H9 (cell line): ENCODE results near the gene KIF5C. TPM values are rescaled to one million over a fixed set of nuclear protein-coding genes. Genes with fewer than 3 reads are reported as not detected.

Source experiments
- DNase-seq: peaks from one replicate; pipeline ENCODE4 v3.0.0-alpha.2; 2017
- H2AFZ ChIP-seq: one replicate; pipeline ENCODE4 v1.6.1; 2013; ENCODE audit warnings: mild to moderate bottlenecking, low read length, control low read depth, moderate library complexity
- H2AK5ac ChIP-seq: 2 replicates; pipeline ENCODE4 v1.6.1; 2013; ENCODE audit warnings: low read length, control low read depth, mixed read lengths; ENCODE audit not compliant: insufficient read length
- H2BK120ac ChIP-seq: one replicate; pipeline ENCODE4 v1.6.1; 2013; ENCODE audit warnings: low read depth, mild to moderate bottlenecking, low read length, control low read depth, inconsistent platforms; ENCODE audit not compliant: poor library complexity, severe bottlenecking
- H2BK12ac ChIP-seq: 2 replicates; pipeline ENCODE4 v1.6.1; 2013; ENCODE audit warnings: low read length, control low read depth, mixed read lengths, low read depth; ENCODE audit not compliant: insufficient read length
- H2BK15ac ChIP-seq: 2 replicates; pipeline ENCODE4 v1.6.1; 2013; ENCODE audit warnings: low read depth, low read length, control low read depth
- H2BK20ac ChIP-seq: one replicate; pipeline ENCODE4 v1.6.1; 2013; ENCODE audit warnings: low read depth, mild to moderate bottlenecking, low read length, control low read depth, inconsistent platforms; ENCODE audit not compliant: poor library complexity, severe bottlenecking
- H2BK5ac ChIP-seq: 2 replicates; pipeline ENCODE4 v1.6.1; 2013; ENCODE audit warnings: low read length, control low read depth, mixed read lengths; ENCODE audit not compliant: insufficient read length
- H3K14ac ChIP-seq: 2 replicates; pipeline ENCODE4 v1.6.1; 2013; ENCODE audit warnings: low read length, control low read depth; ENCODE audit not compliant: insufficient read depth
- H3K18ac ChIP-seq: 2 replicates; pipeline ENCODE4 v1.6.1; 2013; ENCODE audit warnings: low read depth, mild to moderate bottlenecking, mixed read lengths, low read length, control low read depth; ENCODE audit not compliant: insufficient read length
- H3K23ac ChIP-seq: 2 replicates; pipeline ENCODE4 v1.6.1; 2013; ENCODE audit warnings: low read length, control low read depth, mixed read lengths, low read depth; ENCODE audit not compliant: insufficient read length
- H3K23me2 ChIP-seq: 2 replicates; pipeline ENCODE4 v1.6.1; 2013; ENCODE audit warnings: low read depth, mild to moderate bottlenecking, mixed read lengths, low read length, control low read depth; ENCODE audit not compliant: insufficient read length, poor library complexity, severe bottlenecking
- H3K27ac ChIP-seq: 2 replicates; pipeline ENCODE4 v1.5.1; 2013; ENCODE audit warnings: low read length, control low read depth, mixed read lengths, low read depth; ENCODE audit not compliant: insufficient read length
- H3K27me3 ChIP-seq: 2 replicates; pipeline ENCODE4 v1.6.1; 2013; ENCODE audit warnings: low read length, control low read depth, inconsistent platforms; ENCODE audit not compliant: insufficient read depth
- H3K4ac ChIP-seq: 2 replicates; pipeline ENCODE4 v1.6.1; 2013; ENCODE audit warnings: low read depth, mild to moderate bottlenecking, control low read depth, inconsistent platforms, low read length, moderate library complexity
- H3K4me1 ChIP-seq: 2 replicates; pipeline ENCODE4 v1.6.1; 2013; ENCODE audit warnings: low read length, control low read depth, inconsistent platforms; ENCODE audit not compliant: insufficient read depth
- H3K4me2 ChIP-seq: 2 replicates; pipeline ENCODE4 v1.6.1; 2013; ENCODE audit warnings: low read length, control low read depth, mixed read lengths; ENCODE audit not compliant: insufficient read length, insufficient read depth
- H3K56ac ChIP-seq: 2 replicates; pipeline ENCODE4 v1.6.1; 2013; ENCODE audit warnings: low read depth, mild to moderate bottlenecking, mixed read lengths, low read length, control low read depth; ENCODE audit not compliant: insufficient read length
- H3K79me1 ChIP-seq: 2 replicates; pipeline ENCODE4 v1.6.1; 2013; ENCODE audit warnings: low read depth, mild to moderate bottlenecking, moderate library complexity, low read length, control low read depth, inconsistent platforms; ENCODE audit not compliant: insufficient read depth, poor library complexity, severe bottlenecking
- H3K79me2 ChIP-seq: 2 replicates; pipeline ENCODE4 v1.6.1; 2013; ENCODE audit warnings: low read length, control low read depth, inconsistent platforms; ENCODE audit not compliant: insufficient read depth
- H3K9ac ChIP-seq: 2 replicates; pipeline ENCODE4 v1.6.1; 2013; ENCODE audit warnings: low read length, control low read depth, mixed read lengths; ENCODE audit not compliant: insufficient read length; ENCODE audit errors: extremely low read depth
- H3K9me3 ChIP-seq: one replicate; pipeline ENCODE4 v1.6.1; 2013; ENCODE audit warnings: low read depth, low read length, inconsistent platforms; ENCODE audit not compliant: control insufficient read depth
- H3T11ph ChIP-seq: one replicate; pipeline ENCODE4 v1.6.1; 2013; ENCODE audit warnings: mild to moderate bottlenecking, low read length, control low read depth, inconsistent platforms
- H4K20me1 ChIP-seq: one replicate; pipeline ENCODE4 v1.6.1; 2013; ENCODE audit not compliant: control insufficient read depth, insufficient read length, insufficient read depth
- H4K5ac ChIP-seq: 2 replicates; pipeline ENCODE4 v1.6.1; 2013; ENCODE audit warnings: low read depth, mild to moderate bottlenecking, mixed read lengths, low read length, control low read depth; ENCODE audit not compliant: insufficient read length
- H4K8ac ChIP-seq: replicated peaks from 2 replicates; pipeline ENCODE4 v1.6.1; 2013; ENCODE audit warnings: low read length, control low read depth, mixed read lengths, low read depth; ENCODE audit not compliant: insufficient read length
- H4K91ac ChIP-seq: 2 replicates; pipeline ENCODE4 v1.6.1; 2013; ENCODE audit warnings: low read depth, mild to moderate bottlenecking, moderate library complexity, mixed read lengths, low read length, control low read depth; ENCODE audit not compliant: insufficient read length
- H3K27ac Mint-ChIP-seq, 3 experiments: 2 replicates in 2 of 3; 3 replicates in 1 of 3; pipeline ENCODE4 v1.8.0; 2020 to 2021; ENCODE audit warnings: mixed read lengths in 3 of 3, mild to moderate bottlenecking in 1 of 3, moderate library complexity in 1 of 3
- H3K27me3 Mint-ChIP-seq: 2 replicates; pipeline ENCODE4 v1.8.0; 2021; ENCODE audit warnings: low read depth, mild to moderate bottlenecking, moderate library complexity, mixed read lengths
- H3K36me3 Mint-ChIP-seq, 3 experiments: 2 replicates in 2 of 3; 3 replicates in 1 of 3; pipeline ENCODE4 v1.8.0; 2020 to 2021; ENCODE audit warnings: low read depth in 3 of 3, mixed read lengths in 3 of 3; ENCODE audit not compliant: insufficient read depth in 1 of 3
- H3K4me1 Mint-ChIP-seq, 2 experiments: 2 replicates each; pipeline ENCODE4 v1.8.0; 2020; ENCODE audit warnings: mixed read lengths in 2 of 2
- H3K4me3 Mint-ChIP-seq, 2 experiments: 2 replicates in 1 of 2; 3 replicates in 1 of 2; pipeline ENCODE4 v1.8.0; 2020 to 2021; ENCODE audit warnings: mild to moderate bottlenecking in 2 of 2, mixed read lengths in 2 of 2, moderate library complexity in 1 of 2
- H3K9me3 Mint-ChIP-seq, 2 experiments: 2 replicates in 1 of 2; 3 replicates in 1 of 2; pipeline ENCODE4 v1.8.0; 2020; ENCODE audit warnings: mild to moderate bottlenecking in 2 of 2, mixed read lengths in 2 of 2, moderate library complexity in 1 of 2
- CTCF ChIP-seq: fragments of 200-600 bp; sonication (generic); conservative IDR thresholded peaks from 3 replicates; pipeline ENCODE4 v1.8.0; 2021; ENCODE audit warnings: antibody characterized with exemption, mild to moderate bottlenecking
- WGBS: extraction: QIAGEN DNeasy Blood & Tissue Kit; methylation state at CpG from one replicate; pipeline ENCODE4 v1.1.7; 2013; ENCODE audit warnings: missing lambda C conversion rate, low lambda C conversion rate, mixed read lengths; ENCODE audit not compliant: insufficient read length; ENCODE audit errors: extremely low coverage; 5-methylcytosine and 5-hydroxymethylcytosine counted together
- total RNA-seq: library from RNA; stranded (reverse); gene quantifications from 2 replicates; pipeline ENCODE4 v1.2.1, GENCODE V29; 2021

Gene KIF5C
- total RNA-seq, 1 experiment from 2014 or later, result 52.9 TPM

DNA sequence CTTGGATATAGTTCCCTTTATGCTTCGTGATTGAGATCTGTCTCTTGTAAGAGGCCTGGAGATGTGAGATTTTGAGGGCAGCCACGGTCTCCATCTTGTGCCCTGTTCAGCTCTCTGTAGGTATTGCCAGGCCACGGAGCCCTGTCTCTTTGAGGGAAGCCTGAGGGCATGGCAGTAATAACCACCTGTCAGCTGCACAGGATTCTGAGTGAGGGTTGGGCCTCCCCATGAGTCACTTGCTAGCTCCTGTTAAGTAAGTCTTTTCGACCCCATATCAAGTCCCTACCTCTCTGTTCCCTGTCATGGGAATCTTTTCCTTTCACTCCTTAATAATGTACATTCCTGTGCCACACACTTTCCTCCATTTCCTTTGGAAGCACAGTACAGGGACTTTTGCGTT is 183.9 kb downstream of the KIF5C start:
- no peak overlapping the region for H3K27ac Mint-ChIP-seq

More for the DNA sequence above, 183.9 kb downstream of the KIF5C start:
- H3K79me1 ChIP-seq, result no peaks in the 10 kb centered on the region
- no peaks in the 10 kb centered on the region for H3K4me1 ChIP-seq
- H3K27me3 Mint-ChIP-seq, result no peaks in the 10 kb centered on the region
- H3K18ac ChIP-seq, result no peak overlapping the region
- no peak overlapping the region for H3K4me2 ChIP-seq
- H4K5ac ChIP-seq, result no peak overlapping the region
- no peaks in the 10 kb centered on the region for H3K9me3 ChIP-seq
- H3K79me2 ChIP-seq, result no peaks in the 10 kb centered on the region
- no peak overlapping the region for H3K27ac ChIP-seq
- no peak overlapping the region for H2BK12ac ChIP-seq
- H3T11ph ChIP-seq, result no peak overlapping the region
- no peaks in the 10 kb centered on the region for H4K20me1 ChIP-seq
- no peak overlapping the region for H2BK15ac ChIP-seq
- H3K4me3 Mint-ChIP-seq, result no peak overlapping the region
- no peak overlapping the region for H3K23ac ChIP-seq
- no peak overlapping the region for H2AFZ ChIP-seq
- DNase-seq, result no peak
- no peak overlapping the region for H3K9ac ChIP-seq
- H3K36me3 Mint-ChIP-seq, result no peaks in the 10 kb centered on the region
- H3K9me3 Mint-ChIP-seq, result no peaks in the 10 kb centered on the region
- no peak overlapping the region for H3K14ac ChIP-seq
- no peak overlapping the region for H2BK20ac ChIP-seq
- TF ChIP-seq CTCF, result no peak
- H3K23me2 ChIP-seq, result no peaks in the 10 kb centered on the region
- no peak overlapping the region for H2BK5ac ChIP-seq
- WGBS, result no CpG with 5 or more reads among the region's 5 CpGs
- no peak overlapping the region for H3K4ac ChIP-seq
- H2AK5ac ChIP-seq, result no peak overlapping the region
- no peak overlapping the region for H3K56ac ChIP-seq
- H2BK120ac ChIP-seq, result no peak overlapping the region
- H3K27me3 ChIP-seq, result no peaks in the 10 kb centered on the region
- H4K91ac ChIP-seq, result no peak overlapping the region
- peaks cover 0 to 4% of the 10 kb centered on the region in 2 experiments; a peak in 1 of 4 replicates for H3K4me1 Mint-ChIP-seq
- no peak overlapping the region for H4K8ac ChIP-seq
